Urinary bladder (tissue), 4 donors: Measurements from ENCODE around the gene NUDT2. TPM values are rescaled to one million over a fixed set of nuclear protein-coding genes. Genes with fewer than 3 reads are reported as not detected.
A peak's percentile ranks its signal among the peaks of the same experiment; 100 is the strongest.

Experiments used
- DNase-seq: peaks from one replicate; pipeline ENCODE4 v3.0.0-alpha.2; 2015; ENCODE audit errors: extremely low spot score
- H3K27ac ChIP-seq: one replicate; pipeline ENCODE4 v1.5.1; 2013; ENCODE audit warnings: low read depth, mild to moderate bottlenecking, moderate library complexity
- H3K36me3 ChIP-seq: one replicate; pipeline ENCODE4 v1.6.1; 2013; ENCODE audit warnings: mild to moderate bottlenecking, moderate library complexity; ENCODE audit not compliant: insufficient read depth
- H3K4me1 ChIP-seq: one replicate; pipeline ENCODE4 v1.6.1; 2013; ENCODE audit warnings: mild to moderate bottlenecking, moderate library complexity; ENCODE audit not compliant: insufficient read depth
- H3K4me3 ChIP-seq: one replicate; pipeline ENCODE4 v1.5.1; 2013; ENCODE audit warnings: low read depth, low read length
- WGBS: extraction: QIAGEN DNeasy Blood & Tissue Kit; methylation state at CpG from one replicate; pipeline ENCODE4 v1.1.7; 2013; 5-methylcytosine and 5-hydroxymethylcytosine counted together
- polyA plus RNA-seq: library from polyadenylated mRNA; stranded (reverse); fragments of 200-250 nt; gene quantifications from one replicate; pipeline ENCODE4 v1.2.3, GENCODE V29; 2013
- total RNA-seq: library from RNA; depleted of rRNA; stranded (reverse); fragments of >200 nt; gene quantifications from one replicate; pipeline ENCODE4 v1.2.3, GENCODE V29; 2014
- donor health status: healthy with polysubstance abuse.
- donor health status: healthy.

NUDT2 gene
- total and polyA plus RNA-seq, 2 donors: 22.1 to 36.2 TPM

- H3K4me3 ChIP-seq: peak overlapping the region; percentile 15
- no peak overlapping the region for H3K27ac ChIP-seq
- WGBS: 11% methylated on average over 35 of the region's 35 CpGs
These were observed 50.1 kb downstream of the NUDT2 start for GRCh38 chr9:34379334-34380033.

GRCh38 chr9:34380034-34380510, 50.7 kb downstream of the NUDT2 start:
- no peaks in the 10 kb centered on the region for H3K36me3 ChIP-seq
- DNase-seq: no peak
- no peak overlapping the region for H3K27ac ChIP-seq
- WGBS: 34% methylated on average over 24 of the region's 24 CpGs
- H3K4me3 ChIP-seq: no peak overlapping the region
- no peaks in the 10 kb centered on the region for H3K4me1 ChIP-seq

More at GRCh38 chr9:34379334-34380033, 50.1 kb downstream of the NUDT2 start:
- Histone ChIP-seq H3K4me1 (no peaks in the 10 kb centered on the region), H3K36me3 (no peaks in the 10 kb centered on the region)
- peak; percentile 58 for DNase-seq

GRCh38 chr9:34380511-34381315, 51.3 kb downstream of the NUDT2 start:
- no peaks in the 10 kb centered on the region for H3K36me3 ChIP-seq
- WGBS: 3% methylated on average over 59 of the region's 59 CpGs
- peak overlapping the region; percentile 47 for H3K27ac ChIP-seq
- H3K4me3 ChIP-seq: peak overlapping the region; percentile 47
- no peak for DNase-seq
- no peaks in the 10 kb centered on the region for H3K4me1 ChIP-seq

- no peak for DNase-seq
- H3K36me3 ChIP-seq: no peaks in the 10 kb centered on the region
- WGBS: 43% methylated on average over 17 of the region's 17 CpGs
- H3K27ac ChIP-seq: no peak overlapping the region
- H3K4me1 ChIP-seq: no peaks in the 10 kb centered on the region
- H3K4me3 ChIP-seq: peak overlapping the region; percentile 47
These were observed 52.0 kb downstream of the NUDT2 start for GRCh38 chr9:34381323-34381722.

GRCh38 chr9:34382054-34382453, 52.7 kb downstream of the NUDT2 start:
- DNase-seq: no peak
- Histone ChIP-seq H3K36me3 (no peaks in the 10 kb centered on the region), H3K4me3 (no peak overlapping the region), H3K27ac (no peak overlapping the region), H3K4me1 (no peaks in the 10 kb centered on the region)
- WGBS: 96% methylated on average over 5 of the region's 5 CpGs

- 88% methylated on average over 3 of the region's 3 CpGs for WGBS
- H3K27ac ChIP-seq: no peak overlapping the region
- H3K4me1 ChIP-seq: no peaks in the 10 kb centered on the region
These were observed 53.5 kb downstream of the NUDT2 start for GRCh38 chr9:34382879-34383278.

GRCh38 chr9:34383904-34384303, 54.5 kb downstream of the NUDT2 start:
- Histone ChIP-seq H3K4me3 (no peak overlapping the region), H3K27ac (no peak overlapping the region), H3K4me1 (no peaks in the 10 kb centered on the region), H3K36me3 (no peaks in the 10 kb centered on the region)
- 71% methylated on average over 4 of the region's 4 CpGs for WGBS
- DNase-seq: no peak

More at GRCh38 chr9:34382879-34383278, 53.5 kb downstream of the NUDT2 start:
- no peak overlapping the region for H3K4me3 ChIP-seq
- no peak for DNase-seq
- no peaks in the 10 kb centered on the region for H3K36me3 ChIP-seq

- no peak overlapping the region for H3K27ac ChIP-seq
- H3K4me1 ChIP-seq: no peaks in the 10 kb centered on the region
- no peaks in the 10 kb centered on the region for H3K36me3 ChIP-seq
- DNase-seq: no peak
- H3K4me3 ChIP-seq: no peak overlapping the region
- 72% methylated on average over 7 of the region's 7 CpGs for WGBS
These were observed 55.2 kb downstream of the NUDT2 start for GRCh38 chr9:34384368-34385165.

- no peaks in the 10 kb centered on the region for H3K4me1 ChIP-seq
- H3K36me3 ChIP-seq: no peaks in the 10 kb centered on the region
- no peak for DNase-seq
- 97% methylated on average over 6 of the region's 6 CpGs for WGBS
- H3K27ac ChIP-seq: no peak overlapping the region
- H3K4me3 ChIP-seq: no peak overlapping the region
These were observed 56.3 kb downstream of the NUDT2 start for GRCh38 chr9:34385561-34386230.

GRCh38 chr9:34386656-34387055, 57.3 kb downstream of the NUDT2 start:
- no peak for DNase-seq
- H3K4me1 ChIP-seq: no peaks in the 10 kb centered on the region
- no peak overlapping the region for H3K27ac ChIP-seq
- no peaks in the 10 kb centered on the region for H3K36me3 ChIP-seq
- H3K4me3 ChIP-seq: no peak overlapping the region
- WGBS: 79% methylated on average over 3 of the region's 3 CpGs

- no peak for DNase-seq
- H3K4me3 ChIP-seq: no peak overlapping the region
- no peaks in the 10 kb centered on the region for H3K4me1 ChIP-seq
- no peaks in the 10 kb centered on the region for H3K36me3 ChIP-seq
- WGBS: 82% methylated on average over 4 of the region's 4 CpGs
- no peak overlapping the region for H3K27ac ChIP-seq
These were observed 57.9 kb downstream of the NUDT2 start for GRCh38 chr9:34387239-34387638.

- no peak overlapping the region for H3K27ac ChIP-seq
- 63% methylated on average over 1 of the region's 1 CpG for WGBS
- no peaks in the 10 kb centered on the region for H3K36me3 ChIP-seq
- no peak for DNase-seq
- H3K4me1 ChIP-seq: no peaks in the 10 kb centered on the region
- no peak overlapping the region for H3K4me3 ChIP-seq
These were observed 63.1 kb downstream of the NUDT2 start for GRCh38 chr9:34392511-34392910.
